Measurements from ENCODE around the gene COLQ. TPM values are rescaled to one million over a fixed set of nuclear protein-coding genes. Genes with fewer than 3 reads are reported as not detected.
"Not testable (repeated sequence)": the region's sequence is repeated elsewhere in the genome, so short reads cannot be mapped to it uniquely, and the experiment has no call there.

The COLQ gene
- total RNA-seq, 8 experiments from 2014 or later: 1.7 to 10.1 (median 3.1) TPM

DNA sequence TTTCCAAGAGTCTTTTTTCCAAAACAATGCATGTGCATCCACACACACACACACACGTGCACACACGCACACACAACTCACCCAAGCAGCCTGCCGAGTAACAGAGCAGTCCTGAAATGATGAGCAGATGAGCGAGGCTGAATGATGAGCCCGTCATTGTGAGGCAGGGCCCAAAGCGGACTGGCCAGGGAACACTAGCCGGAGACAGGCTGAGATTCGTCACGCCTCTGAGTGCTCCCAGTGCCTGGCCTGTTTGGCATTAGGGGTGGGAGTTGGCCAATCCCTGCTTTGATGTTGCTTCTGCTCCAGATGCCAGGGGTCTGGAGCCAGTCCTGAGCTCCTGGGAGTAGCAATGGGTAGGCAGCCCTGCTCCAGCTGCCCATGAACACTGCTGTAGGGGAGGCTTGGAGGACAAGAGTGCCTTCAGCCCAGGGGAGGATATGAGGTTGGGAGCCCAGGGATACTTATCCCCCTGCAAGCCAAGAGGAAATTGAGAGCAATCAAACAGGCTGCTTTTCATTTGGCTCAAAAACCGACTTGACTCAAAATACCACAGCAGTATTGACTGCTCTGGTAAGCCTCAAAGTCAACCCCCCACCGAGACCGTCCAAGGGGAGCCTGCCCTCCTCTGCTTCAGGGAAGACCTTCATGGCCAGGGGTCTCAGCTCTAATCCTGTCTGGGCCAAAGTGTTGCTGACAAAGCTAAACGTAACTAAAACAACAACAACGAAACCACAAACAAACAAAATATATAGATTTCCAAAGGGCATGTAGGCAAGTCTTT lies 22.9 kb downstream of the COLQ start:
- whole genome bisulfite sequencing, 10 experiments: 40 to 91% (median 74%) methylated on average over 1 to 10 of the region's 14 CpGs
- peak in 6 of 8 experiments; percentile 69 to 89 (median 76) for ATAC-seq (replicated peaks in 6 of 8)

GRCh38 chr3:15497964-15498363 lies 23.5 kb downstream of the COLQ start:
- in situ Hi-C loops (cut with MboI; ENCODE audit: low pct_unique_long_range_greater_than_20kb in 2 of 9, low sequenced_read_pairs in 9 of 9, unreplicated experiment in 9 of 9): no loop called here
- Histone ChIP-seq H3K4me1 (replicated peaks in 1 of 2) (peaks cover 17 to 25% of the 10 kb centered on the region in 2 donors), H3K27ac (no peak overlapping the region), H3K4me3 (no peak overlapping the region)
- 11 to 100% (median 83%) methylated on average over 1 to 4 of the region's 4 CpGs; no CpG with 5 or more reads in 5 of the 10 experiments for WGBS, 10 experiments
- no peak for ATAC-seq (replicated peaks in 6 of 8)

More for the DNA sequence above, 22.9 kb downstream of the COLQ start:
- in situ Hi-C loops (cut with MboI; ENCODE audit: low pct_unique_long_range_greater_than_20kb in 2 of 9, low sequenced_read_pairs in 9 of 9, unreplicated experiment in 9 of 9): no loop called here
- Histone ChIP-seq H3K4me1 (replicated peaks in 1 of 2) (peaks cover 17 to 25% of the 10 kb centered on the region in 2 donors), H3K4me3 (no peak overlapping the region), H3K27ac (no peak overlapping the region)

- ATAC-seq (replicated peaks in 6 of 8): peak in 5 of 8 experiments; percentile 54 to 80 (median 61)
These were observed 25.2 kb downstream of the COLQ start for GRCh38 chr3:15496341-15496664.

DNA sequence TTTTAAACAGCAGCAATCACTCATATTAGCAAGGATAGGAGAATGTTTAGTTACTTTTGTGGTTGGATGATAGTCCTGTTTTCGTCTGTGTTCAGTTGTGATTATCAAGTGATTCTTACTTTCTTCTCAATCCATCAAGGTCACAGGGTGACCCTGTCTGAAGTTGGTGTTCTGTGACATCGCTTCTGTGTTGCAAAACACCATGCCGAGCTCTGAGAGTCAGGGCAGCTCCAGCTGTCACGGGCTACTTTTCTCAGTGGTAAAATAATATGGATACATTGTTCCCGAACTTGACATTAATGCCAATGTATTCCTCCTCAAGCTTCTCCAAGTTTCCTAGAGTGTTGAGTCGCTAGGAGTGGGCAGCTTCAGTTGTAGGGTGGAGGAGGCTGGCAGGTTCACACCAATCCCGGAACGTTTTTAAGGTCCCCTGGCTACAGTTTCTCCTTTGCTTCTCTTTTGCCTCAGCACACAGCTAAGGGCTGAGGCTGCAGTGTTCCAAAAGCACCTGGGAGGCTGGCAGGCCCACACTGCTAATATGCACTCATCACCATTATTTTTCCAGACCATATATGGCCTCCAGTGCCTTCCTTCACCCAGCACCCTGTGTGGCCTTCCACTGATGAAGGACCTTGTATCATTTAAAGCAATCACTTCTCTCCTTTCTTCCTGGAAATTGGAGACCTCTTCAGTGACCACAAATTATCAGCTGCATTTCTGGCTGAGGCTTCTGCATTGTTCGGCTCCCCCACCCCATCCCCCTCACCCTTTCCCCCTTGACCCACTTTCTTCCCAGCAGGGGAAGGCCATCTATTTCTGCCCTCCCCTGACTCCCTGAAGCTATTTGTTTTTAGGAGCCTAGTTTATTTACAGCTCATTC lies 25.8 kb downstream of the COLQ start:
- H3K27ac ChIP-seq: no peak overlapping the region
- in situ Hi-C loops (cut with MboI; ENCODE audit: low pct_unique_long_range_greater_than_20kb in 2 of 9, low sequenced_read_pairs in 9 of 9, unreplicated experiment in 9 of 9): no loop called here
- peak in 6 of 8 experiments; percentile 27 to 68 (median 47) for ATAC-seq (replicated peaks in 6 of 8)
- no peak overlapping the region for H3K4me3 ChIP-seq
- 31 to 100% (median 58%) methylated on average over 1 to 5 of the region's 9 CpGs; no CpG with 5 or more reads in 1 of the 10 experiments for WGBS, 10 experiments
- H3K4me1 ChIP-seq (replicated peaks in 1 of 2): peaks cover 17 to 25% of the 10 kb centered on the region in 2 donors

More at GRCh38 chr3:15496341-15496664, 25.2 kb downstream of the COLQ start:
- H3K4me1 ChIP-seq (replicated peaks in 1 of 2): peaks cover 17 to 25% of the 10 kb centered on the region in 2 donors
- in situ Hi-C loops (cut with MboI; ENCODE audit: low pct_unique_long_range_greater_than_20kb in 2 of 9, low sequenced_read_pairs in 9 of 9, unreplicated experiment in 9 of 9): no loop called here
- H3K4me3 ChIP-seq: no peak overlapping the region
- 39 to 90% (median 62%) methylated on average over 2 to 3 of the region's 8 CpGs; no CpG with 5 or more reads in 6 of the 10 experiments for WGBS, 10 experiments
- no peak overlapping the region for H3K27ac ChIP-seq

DNA sequence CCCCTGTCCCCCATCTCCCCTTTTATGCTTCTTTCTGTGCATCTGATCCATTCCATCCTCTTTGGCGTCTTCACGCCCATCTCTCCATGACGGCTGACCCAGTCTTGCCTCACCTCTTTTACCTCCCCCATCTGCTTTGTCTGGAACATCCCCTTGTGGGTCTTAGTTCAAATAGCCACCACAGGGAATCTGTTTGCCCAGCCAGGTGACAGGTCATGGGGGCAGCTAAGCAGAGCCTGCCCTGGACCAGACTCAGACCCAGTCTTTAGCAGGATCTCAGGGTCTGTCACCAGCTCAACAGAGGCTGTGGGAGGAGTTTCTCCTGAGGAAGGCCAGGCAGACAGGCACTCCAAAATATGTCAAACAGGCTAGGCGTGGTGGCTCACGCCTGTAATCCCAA lies 28.1 kb downstream of the COLQ start:
- no peak for ATAC-seq (replicated peaks in 6 of 8)
- 100% methylated on average over 1 to 3 of the region's 5 CpGs; no CpG with 5 or more reads in 6 of the 10 experiments for WGBS, 10 experiments
- in situ Hi-C loops (cut with MboI; ENCODE audit: low pct_unique_long_range_greater_than_20kb in 2 of 9, low sequenced_read_pairs in 9 of 9, unreplicated experiment in 9 of 9): no loop called here
- Histone ChIP-seq H3K4me1 (replicated peaks in 1 of 2) (peaks cover 15 to 19% of the 10 kb centered on the region in 2 donors), H3K4me3 (no peak overlapping the region), H3K27ac (no peak overlapping the region)

DNA sequence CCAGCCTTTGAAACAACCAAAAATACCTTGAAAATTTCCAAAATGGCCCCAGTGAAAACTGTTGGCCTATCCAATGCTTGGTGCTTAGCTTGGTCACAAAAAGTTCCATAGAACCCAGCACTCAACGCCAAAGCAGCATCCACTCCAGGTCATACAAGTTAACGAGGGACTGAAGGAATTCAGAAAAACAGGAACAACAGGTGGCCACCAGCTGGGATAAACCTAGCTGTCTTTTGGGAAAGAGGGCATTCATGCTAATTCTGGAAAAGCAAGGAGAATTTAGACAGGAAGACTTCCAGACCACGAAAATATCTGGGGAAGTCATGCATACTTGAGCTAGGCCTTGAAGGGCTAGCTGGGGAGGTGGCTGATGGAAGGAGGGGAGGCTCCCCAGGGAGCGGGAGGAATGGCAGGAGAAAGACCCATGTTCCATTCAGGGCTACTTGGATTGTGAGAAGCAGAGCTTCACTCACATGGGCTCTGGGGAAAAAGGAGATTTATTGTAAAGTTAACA lies 28.6 kb downstream of the COLQ start:
- peak in 1 of 8 experiments; percentile 18 for ATAC-seq (replicated peaks in 6 of 8)
- Histone ChIP-seq H3K27ac (no peak overlapping the region), H3K4me3 (no peak overlapping the region), H3K4me1 (replicated peaks in 1 of 2) (peaks cover 14 to 15% of the 10 kb centered on the region in 2 donors)
- in situ Hi-C loops (cut with MboI; ENCODE audit: low pct_unique_long_range_greater_than_20kb in 2 of 9, low sequenced_read_pairs in 9 of 9, unreplicated experiment in 9 of 9): no loop called here
- 36 to 100% (median 83%) methylated on average over 1 to 3 of the region's 4 CpGs; no CpG with 5 or more reads in 3 of the 10 experiments for WGBS, 10 experiments

GRCh38 chr3:15491143-15491542 lies 30.4 kb downstream of the COLQ start:
- 69 to 100% (median 89%) methylated on average over 2 to 8 of the region's 8 CpGs; no CpG with 5 or more reads in 2 of the 10 experiments for WGBS, 10 experiments
- no peak for ATAC-seq (replicated peaks in 6 of 8)
- in situ Hi-C loops (cut with MboI; ENCODE audit: low pct_unique_long_range_greater_than_20kb in 2 of 9, low sequenced_read_pairs in 9 of 9, unreplicated experiment in 9 of 9): no loop called here
- no peak overlapping the region for H3K27ac ChIP-seq
- no peak overlapping the region for H3K4me3 ChIP-seq
- peaks cover 9 to 12% of the 10 kb centered on the region in 2 donors for H3K4me1 ChIP-seq (replicated peaks in 1 of 2)

DNA sequence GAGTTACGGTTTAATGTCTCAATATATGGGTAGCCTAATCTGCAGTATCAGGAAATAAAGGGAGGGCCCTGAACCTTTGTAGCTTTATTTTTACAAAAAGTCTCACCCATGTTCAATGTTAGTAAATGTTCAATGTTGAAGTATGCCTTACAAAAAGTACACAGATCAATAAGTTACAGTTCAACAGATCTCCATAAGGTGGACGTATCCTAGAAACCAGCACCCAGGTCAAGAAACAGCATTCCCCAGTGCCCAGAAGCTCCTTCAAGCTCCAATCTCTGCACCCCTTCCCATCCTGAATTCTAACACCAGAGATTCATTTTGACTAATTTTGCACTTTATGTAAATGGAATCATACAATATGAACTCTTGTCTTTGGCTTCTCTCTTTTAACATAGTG lies 31.3 kb downstream of the COLQ start:
- peaks cover 0 to 2% of the 10 kb centered on the region in 2 donors for H3K4me1 ChIP-seq (replicated peaks in 1 of 2)
- in situ Hi-C loops (cut with MboI; ENCODE audit: low pct_unique_long_range_greater_than_20kb in 2 of 9, low sequenced_read_pairs in 9 of 9, unreplicated experiment in 9 of 9): no loop called here
- ATAC-seq (replicated peaks in 6 of 8): no peak
- no peak overlapping the region for H3K27ac ChIP-seq
- 80 to 100% (median 94%) methylated on average over 1 to 2 of the region's 2 CpGs; no CpG with 5 or more reads in 3 of the 10 experiments for WGBS, 10 experiments
- H3K4me3 ChIP-seq: no peak overlapping the region

- Histone ChIP-seq H3K4me1 (replicated peaks in 1 of 2) (no peaks in the 10 kb centered on the region), H3K27ac (no peak overlapping the region), H3K4me3 (no peak overlapping the region)
- ATAC-seq (replicated peaks in 6 of 8): no peak
- in situ Hi-C loops (cut with MboI; ENCODE audit: low pct_unique_long_range_greater_than_20kb in 2 of 9, low sequenced_read_pairs in 9 of 9, unreplicated experiment in 9 of 9): no loop called here
- WGBS, 10 experiments: 76 to 100% (median 89%) methylated on average over 1 to 8 of the region's 9 CpGs; no CpG with 5 or more reads in 1 of the 10 experiments
These were observed 33.5 kb downstream of the COLQ start for GRCh38 chr3:15488002-15488401.

GRCh38 chr3:15486979-15487378 lies 34.5 kb downstream of the COLQ start:
- Histone ChIP-seq H3K4me1 (replicated peaks in 1 of 2) (no peaks in the 10 kb centered on the region), H3K27ac (no peak overlapping the region), H3K4me3 (no peak overlapping the region)
- no peak for ATAC-seq (replicated peaks in 6 of 8)
- WGBS, 10 experiments: 66 to 100% (median 93%) methylated on average over 1 to 4 of the region's 4 CpGs; no CpG with 5 or more reads in 3 of the 10 experiments
- in situ Hi-C loops (cut with MboI; ENCODE audit: low pct_unique_long_range_greater_than_20kb in 2 of 9, low sequenced_read_pairs in 9 of 9, unreplicated experiment in 9 of 9): no loop called here

DNA sequence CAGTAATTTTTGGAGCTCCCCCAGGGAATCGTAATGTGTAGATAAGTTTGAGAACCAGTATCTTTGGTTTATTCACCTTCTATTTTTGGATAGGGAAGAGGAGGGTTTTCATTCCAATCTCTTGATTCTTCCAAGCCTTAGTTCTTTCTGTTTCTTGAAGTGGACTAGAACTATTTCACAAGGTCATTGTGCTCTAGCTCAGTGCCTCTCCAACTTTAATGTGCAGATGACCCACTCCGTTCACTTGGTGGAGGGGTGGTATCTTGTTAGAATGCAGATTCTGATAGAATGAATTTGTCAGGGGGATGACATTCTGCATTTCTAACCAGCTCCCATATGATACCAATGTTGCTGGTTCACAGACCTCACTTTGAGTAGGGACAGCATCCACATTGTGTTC lies 35.5 kb downstream of the COLQ start:
- Histone ChIP-seq H3K4me3 (no peak overlapping the region), H3K4me1 (replicated peaks in 1 of 2) (no peaks in the 10 kb centered on the region), H3K27ac (no peak overlapping the region)
- WGBS, 10 experiments: 86 to 100% (median 92%) methylated on average over 1 to 2 of the region's 2 CpGs; no CpG with 5 or more reads in 4 of the 10 experiments
- in situ Hi-C loops (cut with MboI; ENCODE audit: low pct_unique_long_range_greater_than_20kb in 2 of 9, low sequenced_read_pairs in 9 of 9, unreplicated experiment in 9 of 9): no loop called here
- no peak for ATAC-seq (replicated peaks in 6 of 8)

- in situ Hi-C loops (cut with MboI; ENCODE audit: low pct_unique_long_range_greater_than_20kb in 2 of 9, low sequenced_read_pairs in 9 of 9, unreplicated experiment in 9 of 9); H3K27ac ChIP-seq; ATAC-seq (replicated peaks in 6 of 8); H3K4me3 ChIP-seq; H3K4me1 ChIP-seq (replicated peaks in 1 of 2): not testable (repeated sequence)
- 67 to 93% (median 87%) methylated on average over 1 to 6 of the region's 6 CpGs for WGBS, 10 experiments
These were observed 37.0 kb downstream of the COLQ start for GRCh38 chr3:15484551-15484950.

Measured in motor neuron (in vitro differentiated cells).